Ovary (tissue), 9 donors: ENCODE measurements around the gene PPME1. TPM values are rescaled to one million over a fixed set of nuclear protein-coding genes. Genes with fewer than 3 reads are reported as not detected.

Experiments used
- DNase-seq, 5 donors: peaks; one replicate each; pipeline ENCODE4 v3.0.0-alpha.2; 2019 to 2020
- H3K27ac ChIP-seq, 2 donors: fragments of 200-600 bp; one replicate each; pipeline versions ENCODE4 v1.5.1 to v1.8.0; 2019 to 2022
- H3K27me3 ChIP-seq: fragments of 200-600 bp; one replicate; pipeline ENCODE4 v1.8.0; 2022
- H3K36me3 ChIP-seq: fragments of 200-600 bp; sonication (generic); one replicate; pipeline ENCODE4 v1.5.1; 2019
- H3K4me1 ChIP-seq: one replicate; pipeline ENCODE4 v1.8.1; 2013; ENCODE audit warnings: mild to moderate bottlenecking, moderate library complexity; ENCODE audit not compliant: insufficient read depth
- H3K4me3 ChIP-seq: fragments of 200-600 bp; sonication (generic); one replicate; pipeline ENCODE4 v1.5.1; 2017
- H3K9me3 ChIP-seq, 2 donors: fragments of 200-600 bp in 1 of 2; sonication (generic) in 1 of 2; one replicate each; pipeline versions ENCODE4 v1.5.1 to v1.8.1; 2013 to 2019; ENCODE audit warnings: mild to moderate bottlenecking in 1 of 2, moderate library complexity in 1 of 2
- CTCF ChIP-seq, 3 donors: fragments of 450-650 bp in 2 of 3; fragments of 200-600 bp in 1 of 3; IDR thresholded peaks; one replicate each; pipeline versions ENCODE4 v1.5.1 to v1.8.0; 2016 to 2022; ENCODE audit warnings: antibody characterized with exemption in 3 of 3, mild to moderate bottlenecking in 1 of 3
- EP300 ChIP-seq: sonication (generic); formaldehyde crosslinking; IDR thresholded peaks from one replicate; pipeline ENCODE4 v1.6.1; 2017; ENCODE audit warnings: antibody characterized with exemption
- POLR2A ChIP-seq: fragments of 450-650 bp; IDR thresholded peaks from one replicate; pipeline ENCODE4 v1.6.1; 2017; ENCODE audit warnings: antibody characterized with exemption, mild to moderate bottlenecking, moderate library complexity
- WGBS, 3 donors: extraction: QIAGEN DNeasy Blood & Tissue Kit in 1 of 3; methylation state at CpG; one replicate each; pipeline versions ENCODE4 v1.1.5 to v1.1.7; 2013 to 2017; 5-methylcytosine and 5-hydroxymethylcytosine counted together
- intact Hi-C, 4 donors: fragments of 100-400 bp; cut with DNase I; formaldehyde crosslinking; loops; one replicate each; pipeline versions ENCODE4 v1.11.0 to v1.15.1; 2022 to 2023
- polyA plus RNA-seq, 2 donors: library from polyadenylated mRNA; stranded (reverse); fragments of 200-250 nt in 1 of 2; fragments of 350-450 nt in 1 of 2; fragmentation: Illumina TruSeq in 1 of 2; extraction: RNeasy Lipid Tissue Mini Kit (QIAGEN cat#74804) in 1 of 2; gene quantifications; one replicate each; pipeline ENCODE4 v1.2.3, GENCODE V29; 2013 to 2014
- total RNA-seq, 7 donors: library from RNA; depleted of rRNA in 2 of 7; stranded (reverse); fragments of >200 nt in 2 of 7; fragmentation: NEBNext Ultra II Directional in 3 of 7; extraction: Animal tissue kit (Norgen Biotek cat#: 25700) in 3 of 7; gene quantifications; one replicate each; pipeline versions ENCODE4 v1.1.0 to v1.2.4, GENCODE V29; 2016 to 2023
- donor health status: DM: no; HTN: no; CAD: no; lungs with moderate emphysema.
- donor health status: DM: no; HTN: no; CAD: no.
- donor health status: Bipolar disorder and iron deficiency.
- donor health status: DM: yes; HTN: yes; CAD: no.
- donor health status: DM: no; HTN: no; CAD: no.
- donor health status: DM: yes; HTN: yes; CAD: no.

Gene PPME1
- total and polyA plus RNA-seq, 9 donors, result 19.6 to 42.2 (median 35.8) TPM

DNA sequence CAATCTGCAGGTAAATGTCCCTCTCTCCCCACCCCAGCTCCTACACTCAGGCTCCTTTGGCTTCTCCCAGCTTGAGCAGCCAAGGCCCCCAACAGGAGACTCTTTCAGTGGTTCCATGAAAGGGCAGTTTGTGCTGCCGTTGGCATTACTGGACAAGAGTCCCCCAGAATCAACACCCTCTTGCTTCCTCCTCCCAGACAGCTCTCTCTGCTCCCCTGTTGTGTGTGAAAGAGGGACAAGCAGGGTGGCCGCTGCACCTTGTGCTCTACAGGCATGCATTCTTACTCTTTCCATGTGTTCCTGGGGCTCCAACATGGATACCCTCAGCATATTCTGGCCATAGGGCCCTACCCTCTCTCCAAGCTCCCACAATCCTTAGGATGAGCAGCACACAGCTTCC lies 91.6 kb downstream of the PPME1 start:
- Histone ChIP-seq H3K4me1 (peaks cover 5% of the 10 kb centered on the region), H3K4me3 (no peak overlapping the region), H3K36me3 (no peaks in the 10 kb centered on the region), H3K27ac (no peak overlapping the region), H3K27me3 (no peaks in the 10 kb centered on the region), H3K9me3 (no peaks in the 10 kb centered on the region)
- intact Hi-C loops, result no loop called here
- WGBS, 3 donors, result 91 to 95% (median 93%) methylated on average over 2 of the region's 2 CpGs
- no peak for TF ChIP-seq EP300
- no peak for TF ChIP-seq POLR2A
- no peak for TF ChIP-seq CTCF (IDR thresholded peaks at IDR 0.05)
- no peak for DNase-seq

DNA sequence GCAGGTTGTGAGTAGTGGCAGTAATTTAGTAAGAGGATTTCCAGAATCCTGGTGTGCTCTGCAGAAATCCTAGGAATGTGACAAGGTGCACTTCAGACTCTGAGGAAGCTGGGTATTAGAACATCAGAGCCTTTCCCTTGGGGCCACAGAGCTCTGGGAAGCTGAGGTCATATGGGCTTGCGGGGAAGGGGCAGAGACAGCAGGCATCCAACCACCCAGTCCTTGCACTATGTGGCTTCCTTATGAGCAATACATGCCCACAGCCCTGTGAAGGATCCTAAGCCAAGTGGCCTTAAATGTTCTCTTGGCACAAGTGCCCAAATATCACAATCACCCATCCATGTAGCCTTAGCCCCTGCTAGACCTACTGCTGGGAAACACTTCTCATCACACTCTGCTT lies 94.2 kb downstream of the PPME1 start:
- Histone ChIP-seq H3K4me1 (no peaks in the 10 kb centered on the region), H3K27me3 (no peaks in the 10 kb centered on the region), H3K36me3 (no peaks in the 10 kb centered on the region), H3K9me3 (no peaks in the 10 kb centered on the region), H3K27ac (no peak overlapping the region), H3K4me3 (no peak overlapping the region)
- TF ChIP-seq CTCF (IDR thresholded peaks at IDR 0.05) (no peak), EP300 (no peak), POLR2A (no peak)
- intact Hi-C loops, result no loop called here
- 82 to 100% (median 100%) methylated on average over 1 of the region's 1 CpG for WGBS, 3 donors
- no peak for DNase-seq

DNA sequence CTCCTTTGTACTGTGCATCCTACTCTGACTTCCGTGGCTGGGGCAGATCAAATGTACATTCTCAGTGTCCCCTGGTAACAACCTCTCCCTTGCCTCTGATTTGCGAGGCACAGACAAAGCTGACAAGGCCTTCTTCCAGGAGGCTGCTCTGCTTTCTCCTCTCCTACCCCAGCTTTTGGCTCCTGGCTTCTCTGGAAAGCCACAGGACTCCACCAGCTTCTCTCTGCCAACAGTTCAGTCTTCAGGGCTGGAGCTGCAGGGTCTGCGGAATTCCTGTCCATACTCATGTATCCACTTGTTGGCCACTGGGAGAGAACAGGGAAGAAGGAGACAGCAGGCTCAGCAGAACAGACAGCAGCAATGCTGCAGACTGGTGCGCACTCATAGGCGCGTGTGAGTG lies 95.9 kb downstream of the PPME1 start:
- no peak for DNase-seq
- no peaks in the 10 kb centered on the region for H3K27me3 ChIP-seq
- no peak overlapping the region for H3K4me3 ChIP-seq
- H3K4me1 ChIP-seq, result no peaks in the 10 kb centered on the region
- 88 to 95% (median 94%) methylated on average over 6 of the region's 6 CpGs for WGBS, 3 donors
- intact Hi-C loops, result no loop called here
- no peak overlapping the region for H3K27ac ChIP-seq
- no peak for TF ChIP-seq POLR2A
- TF ChIP-seq CTCF (IDR thresholded peaks at IDR 0.05), result no peak
- TF ChIP-seq EP300, result no peak
- H3K9me3 ChIP-seq, result no peaks in the 10 kb centered on the region
- H3K36me3 ChIP-seq, result no peaks in the 10 kb centered on the region

DNA sequence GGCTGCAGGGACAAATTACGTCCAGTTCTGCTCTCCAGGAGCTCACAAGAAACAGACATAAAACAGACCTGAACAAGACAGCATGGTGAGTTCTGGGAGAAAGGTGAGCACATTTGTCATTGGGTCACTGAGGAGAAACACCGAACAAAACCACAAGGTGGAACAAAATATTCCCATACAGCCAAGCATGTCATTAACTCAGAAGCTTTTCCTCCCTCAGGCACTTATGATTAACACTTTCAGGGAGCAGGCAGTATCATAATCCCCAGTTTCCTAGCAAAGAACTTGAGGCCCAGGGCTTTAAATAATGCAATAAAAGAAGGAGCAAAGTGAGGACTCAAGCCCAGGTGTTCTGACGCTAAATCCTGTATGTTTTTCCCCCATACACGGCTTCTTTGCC lies 97.4 kb downstream of the PPME1 start:
- Histone ChIP-seq H3K27me3 (no peaks in the 10 kb centered on the region), H3K36me3 (no peaks in the 10 kb centered on the region), H3K4me3 (no peak overlapping the region), H3K27ac (no peak overlapping the region), H3K9me3 (no peaks in the 10 kb centered on the region), H3K4me1 (no peaks in the 10 kb centered on the region)
- no peak for TF ChIP-seq EP300
- DNase-seq, result no peak
- intact Hi-C loops, result no loop called here
- WGBS, 3 donors, result 68 to 74% (median 69%) methylated on average over 4 of the region's 4 CpGs

DNA sequence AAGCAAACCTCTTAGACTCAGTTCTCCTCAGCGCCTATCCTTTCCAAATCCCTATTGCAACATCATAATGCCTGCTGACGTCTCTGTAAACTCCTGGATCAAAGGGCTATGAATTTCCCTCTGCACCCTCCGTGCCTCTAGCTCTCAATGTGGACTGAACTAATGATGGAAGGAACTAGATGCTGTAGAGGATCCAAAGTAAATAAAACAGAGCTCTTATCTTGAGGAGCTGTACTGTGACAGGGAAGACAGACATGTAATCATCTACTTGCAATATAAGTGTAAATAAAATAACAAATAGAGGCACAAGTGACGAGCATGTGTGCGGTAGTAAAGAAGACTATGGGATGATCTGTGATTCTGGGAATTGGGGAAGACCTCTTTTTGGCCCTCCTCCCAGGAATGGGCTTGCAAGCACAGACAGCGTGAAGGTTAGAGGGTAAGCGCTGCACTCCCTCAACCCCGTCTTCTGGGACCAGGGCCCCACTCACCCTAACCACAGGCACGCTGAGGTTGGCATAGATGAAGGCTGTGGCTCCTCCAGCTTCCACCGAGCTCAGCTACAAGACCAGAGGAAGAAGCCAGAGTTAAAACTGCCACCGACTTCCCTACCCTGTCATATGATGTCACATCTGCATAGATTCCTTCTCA lies 98.2 kb downstream of the PPME1 start:
- no peak for DNase-seq
- Histone ChIP-seq H3K27ac (no peak overlapping the region), H3K36me3 (no peaks in the 10 kb centered on the region), H3K27me3 (no peaks in the 10 kb centered on the region), H3K4me1 (no peaks in the 10 kb centered on the region), H3K9me3 (no peaks in the 10 kb centered on the region), H3K4me3 (no peak overlapping the region)
- intact Hi-C loops, result no loop called here
- WGBS, 3 donors, result 78 to 86% (median 82%) methylated on average over 11 of the region's 11 CpGs
- TF ChIP-seq EP300 (no peak), POLR2A (no peak), CTCF (IDR thresholded peaks at IDR 0.05) (no peak)
